IgD-negative memory B cell (primary cell): ENCODE results near the gene VIPR2. TPM values are rescaled to one million over a fixed set of nuclear protein-coding genes. Genes with fewer than 3 reads are reported as not detected.
"Not testable (repeated sequence)": the region's sequence is repeated elsewhere in the genome, so short reads cannot be mapped to it uniquely, and the experiment has no call there.

Experiments used
- H3K27ac Mint-ChIP-seq, 3 donors: one replicate each; pipeline ENCODE4 v1.8.0; 2020 to 2022; ENCODE audit warnings: mild to moderate bottlenecking in 3 of 3, mixed read lengths in 3 of 3, moderate library complexity in 1 of 3
- H3K27me3 Mint-ChIP-seq: one replicate; pipeline ENCODE4 v1.8.0; 2021; ENCODE audit warnings: mixed read lengths
- H3K36me3 Mint-ChIP-seq: one replicate; pipeline ENCODE4 v1.8.0; 2020; ENCODE audit warnings: mild to moderate bottlenecking, mixed read lengths
- H3K4me1 Mint-ChIP-seq, 3 donors: one replicate each; pipeline ENCODE4 v1.8.0; 2020 to 2022; ENCODE audit warnings: mixed read lengths in 3 of 3, mild to moderate bottlenecking in 1 of 3
- H3K4me3 Mint-ChIP-seq, 4 donors: one replicate each; pipeline ENCODE4 v1.8.0; 2020 to 2022; ENCODE audit warnings: mild to moderate bottlenecking in 4 of 4, mixed read lengths in 4 of 4, moderate library complexity in 3 of 4
- H3K9me3 Mint-ChIP-seq, 3 donors: one replicate each; pipeline ENCODE4 v1.8.0; 2020 to 2021; ENCODE audit warnings: mixed read lengths in 3 of 3, mild to moderate bottlenecking in 1 of 3
- polyA plus RNA-seq: library from polyadenylated mRNA; unstranded; fragments of 300-500 nt; fragmentation: Illumina TruSeq; gene quantifications from one replicate; pipeline ENCODE4 v1.2.3, GENCODE V29; 2021

The VIPR2 gene
- polyA plus RNA-seq, 1 donor from 2014 or later = not detected

- Mint-ChIP-seq H3K9me3 (no peaks in the 10 kb centered on the region), H3K27me3 (peaks cover 14% of the 10 kb centered on the region), H3K4me3 (no peak overlapping the region), H3K36me3 (no peaks in the 10 kb centered on the region), H3K27ac (no peak overlapping the region), H3K4me1 (peaks cover 0 to 5% (median 0%) of the 10 kb centered on the region in 3 donors)
Observed at GRCh38 chr7:159113056-159113455, 31.6 kb downstream of the VIPR2 start.

GRCh38 chr7:159112136-159113011 is 32.3 kb downstream of the VIPR2 start:
- Mint-ChIP-seq H3K4me3 (peak overlapping the region in 1 of 4 donors; percentile 82), H3K27me3 (peaks cover 14% of the 10 kb centered on the region), H3K27ac (no peak overlapping the region), H3K36me3 (no peaks in the 10 kb centered on the region), H3K9me3 (no peaks in the 10 kb centered on the region), H3K4me1 (peaks cover 0 to 5% (median 0%) of the 10 kb centered on the region in 3 donors)

GRCh38 chr7:159109653-159110035 is 35.0 kb downstream of the VIPR2 start:
- Mint-ChIP-seq H3K4me1 (peaks cover 0 to 5% (median 0%) of the 10 kb centered on the region in 3 donors), H3K27ac (no peak overlapping the region), H3K36me3 (no peaks in the 10 kb centered on the region), H3K9me3 (no peaks in the 10 kb centered on the region), H3K27me3 (peaks cover 14% of the 10 kb centered on the region), H3K4me3 (no peak overlapping the region)

GRCh38 chr7:159108941-159109652 is 35.6 kb downstream of the VIPR2 start:
- Mint-ChIP-seq H3K4me1 (peaks cover 0 to 5% (median 0%) of the 10 kb centered on the region in 3 donors), H3K27ac (no peak overlapping the region), H3K4me3 (no peak overlapping the region)

GRCh38 chr7:159108491-159108890 is 36.2 kb downstream of the VIPR2 start:
- H3K4me1 Mint-ChIP-seq = peaks cover 0 to 5% (median 0%) of the 10 kb centered on the region in 3 donors
- H3K36me3 Mint-ChIP-seq = no peaks in the 10 kb centered on the region
- H3K27ac Mint-ChIP-seq = no peak overlapping the region
- H3K4me3 Mint-ChIP-seq = no peak overlapping the region
- H3K9me3 Mint-ChIP-seq = no peaks in the 10 kb centered on the region
- H3K27me3 Mint-ChIP-seq = peaks cover 14% of the 10 kb centered on the region

More at GRCh38 chr7:159108941-159109652, 35.6 kb downstream of the VIPR2 start:
- no peaks in the 10 kb centered on the region for H3K9me3 Mint-ChIP-seq
- H3K36me3 Mint-ChIP-seq = no peaks in the 10 kb centered on the region
- H3K27me3 Mint-ChIP-seq = peaks cover 14% of the 10 kb centered on the region

GRCh38 chr7:159107161-159107892 is 37.3 kb downstream of the VIPR2 start:
- Mint-ChIP-seq H3K27me3 (peaks cover 9% of the 10 kb centered on the region), H3K9me3 (no peaks in the 10 kb centered on the region), H3K4me3 (no peak overlapping the region), H3K27ac (no peak overlapping the region), H3K36me3 (no peaks in the 10 kb centered on the region), H3K4me1 (peaks cover 0 to 4% (median 0%) of the 10 kb centered on the region in 3 donors)

- no peaks in the 10 kb centered on the region for H3K36me3 Mint-ChIP-seq
- H3K4me1 Mint-ChIP-seq = no peaks in the 10 kb centered on the region
- peaks cover 5% of the 10 kb centered on the region for H3K27me3 Mint-ChIP-seq
- H3K27ac Mint-ChIP-seq = no peak overlapping the region
- H3K4me3 Mint-ChIP-seq = no peak overlapping the region
- no peaks in the 10 kb centered on the region for H3K9me3 Mint-ChIP-seq
Observed at GRCh38 chr7:159105832-159106811, 38.5 kb downstream of the VIPR2 start.

GRCh38 chr7:159105066-159105780 is 39.4 kb downstream of the VIPR2 start:
- peaks cover 5% of the 10 kb centered on the region for H3K27me3 Mint-ChIP-seq
- H3K9me3 Mint-ChIP-seq = no peaks in the 10 kb centered on the region
- no peak overlapping the region for H3K27ac Mint-ChIP-seq
- no peak overlapping the region for H3K4me3 Mint-ChIP-seq
- no peaks in the 10 kb centered on the region for H3K4me1 Mint-ChIP-seq
- H3K36me3 Mint-ChIP-seq = no peaks in the 10 kb centered on the region

- Mint-ChIP-seq H3K27ac (no peak overlapping the region), H3K9me3 (peaks cover 0 to under 1% (median 0%) of the 10 kb centered on the region in 3 donors), H3K36me3 (no peaks in the 10 kb centered on the region), H3K4me1 (no peaks in the 10 kb centered on the region), H3K27me3 (no peaks in the 10 kb centered on the region), H3K4me3 (no peak overlapping the region)
Observed at GRCh38 chr7:159104188-159104920, 40.3 kb downstream of the VIPR2 start.

GRCh38 chr7:159103382-159104187 is 41.1 kb downstream of the VIPR2 start:
- H3K9me3 Mint-ChIP-seq = peaks cover 0 to 3% (median 0%) of the 10 kb centered on the region in 3 donors
- no peak overlapping the region for H3K27ac Mint-ChIP-seq
- H3K4me3 Mint-ChIP-seq = no peak overlapping the region
- no peaks in the 10 kb centered on the region for H3K27me3 Mint-ChIP-seq
- no peaks in the 10 kb centered on the region for H3K36me3 Mint-ChIP-seq
- no peaks in the 10 kb centered on the region for H3K4me1 Mint-ChIP-seq

GRCh38 chr7:159102681-159103381 is 41.8 kb downstream of the VIPR2 start:
- Mint-ChIP-seq H3K4me1 (no peaks in the 10 kb centered on the region), H3K4me3 (no peak overlapping the region), H3K36me3 (no peaks in the 10 kb centered on the region), H3K9me3 (peaks cover 0 to 3% (median 0%) of the 10 kb centered on the region in 3 donors), H3K27ac (no peak overlapping the region), H3K27me3 (no peaks in the 10 kb centered on the region)

- not testable (repeated sequence) for H3K4me3 Mint-ChIP-seq, H3K27me3 Mint-ChIP-seq, H3K27ac Mint-ChIP-seq, H3K36me3 Mint-ChIP-seq, H3K4me1 Mint-ChIP-seq, H3K9me3 Mint-ChIP-seq
Observed at GRCh38 chr7:159101661-159102091, 43.0 kb downstream of the VIPR2 start.
